Neutrophil (primary cell): ENCODE measurements around the gene CCDC85A.

Experiments
- H3K27ac ChIP-seq: fragments of 200-600 bp; sonication (generic); 2 replicates; pipeline ENCODE4 v1.5.1; 2016; ENCODE audit warnings: mild to moderate bottlenecking, moderate library complexity
- H3K27me3 ChIP-seq: fragments of 200-600 bp; sonication (generic); 2 replicates; pipeline ENCODE4 v1.6.0; 2016; ENCODE audit warnings: mild to moderate bottlenecking
- H3K36me3 ChIP-seq: fragments of 200-600 bp; sonication (generic); 2 replicates; pipeline ENCODE4 v1.5.1; 2017
- H3K4me1 ChIP-seq, 2 experiments: fragments of 200-600 bp in 1 of 2; sonication (generic) in 1 of 2; 1 replicate in 1 of 2; 2 replicates in 1 of 2; pipeline versions ENCODE4 v1.5.1 to v1.6.1; 2013 to 2016; ENCODE audit warnings: low read depth in 1 of 2, low read length in 1 of 2, mild to moderate bottlenecking in 1 of 2, moderate library complexity in 1 of 2; ENCODE audit not compliant: control insufficient read depth in 1 of 2, insufficient read depth in 1 of 2
- H3K4me3 ChIP-seq, 2 experiments: fragments of 200-600 bp in 1 of 2; sonication (generic) in 1 of 2; 1 replicate in 1 of 2; 2 replicates in 1 of 2; pipeline ENCODE4 v1.5.1; 2013 to 2016; ENCODE audit warnings: low read depth in 1 of 2, low read length in 1 of 2, mild to moderate bottlenecking in 1 of 2, moderate library complexity in 1 of 2
- H3K9me3 ChIP-seq: fragments of 200-600 bp; sonication (generic); 2 replicates; pipeline ENCODE4 v1.5.1; 2016
- CTCF ChIP-seq: fragments of 200-600 bp; sonication (generic); IDR thresholded peaks from 2 replicates; pipeline ENCODE4 v1.5.1; 2016; ENCODE audit warnings: antibody characterized with exemption

The CCDC85A gene

GRCh38 chr2:56288838-56289580 is 105.2 kb downstream of the CCDC85A start:
- Histone ChIP-seq H3K4me1 (no peaks in the 10 kb centered on the region), H3K27me3 (no peaks in the 10 kb centered on the region), H3K4me3 (no peak overlapping the region), H3K36me3 (no peaks in the 10 kb centered on the region), H3K9me3 (no peaks in the 10 kb centered on the region), H3K27ac (no peak overlapping the region)
- no peak for TF ChIP-seq CTCF

GRCh38 chr2:56291711-56292110 is 107.9 kb downstream of the CCDC85A start:
- H3K4me3 ChIP-seq = no peak overlapping the region
- no peaks in the 10 kb centered on the region for H3K4me1 ChIP-seq
- no peak overlapping the region for H3K27ac ChIP-seq
- TF ChIP-seq CTCF = no peak
- H3K9me3 ChIP-seq = no peaks in the 10 kb centered on the region
- H3K36me3 ChIP-seq = no peaks in the 10 kb centered on the region
- no peaks in the 10 kb centered on the region for H3K27me3 ChIP-seq

GRCh38 chr2:56292951-56293350 is 109.2 kb downstream of the CCDC85A start:
- H3K9me3 ChIP-seq = no peaks in the 10 kb centered on the region
- TF ChIP-seq CTCF = no peak
- H3K4me3 ChIP-seq = no peak overlapping the region
- H3K36me3 ChIP-seq = no peaks in the 10 kb centered on the region
- H3K27ac ChIP-seq = no peak overlapping the region
- H3K4me1 ChIP-seq = no peaks in the 10 kb centered on the region
- no peaks in the 10 kb centered on the region for H3K27me3 ChIP-seq

- Histone ChIP-seq H3K9me3 (no peaks in the 10 kb centered on the region), H3K4me1 (no peaks in the 10 kb centered on the region), H3K27me3 (no peaks in the 10 kb centered on the region), H3K4me3 (no peak overlapping the region), H3K27ac (no peak overlapping the region), H3K36me3 (no peaks in the 10 kb centered on the region)
- no peak for TF ChIP-seq CTCF
These were observed 111.9 kb downstream of the CCDC85A start for GRCh38 chr2:56295666-56296065.

- TF ChIP-seq CTCF = no peak
- Histone ChIP-seq H3K4me3 (no peak overlapping the region), H3K4me1 (no peaks in the 10 kb centered on the region), H3K27ac (no peak overlapping the region), H3K27me3 (no peaks in the 10 kb centered on the region), H3K9me3 (no peaks in the 10 kb centered on the region), H3K36me3 (no peaks in the 10 kb centered on the region)
These were observed 113.9 kb downstream of the CCDC85A start for GRCh38 chr2:56297671-56298070.
